ENCODE measurements around the gene DCST1.
A peak's percentile ranks its signal among the peaks of the same experiment; 100 is the strongest.

GRCh38 chr1:154992721-154993571, 40.7 kb upstream of the DCST1 start:
- peak; percentile 11 to 17 for TF ChIP-seq CTCF (conservative IDR thresholded peaks at IDR 0.05 in 1 of 2, IDR thresholded peaks at IDR 0.05 in 1 of 2; ENCODE audit: extremely low read depth in 1 of 2, insufficient read depth in 1 of 2, low read depth in 1 of 2, low read length in 2 of 2)
- TF ChIP-seq EZH2 (IDR thresholded peaks at IDR 0.05; ENCODE audit: borderline replicate concordance, low read length), result no peak

Data from mammary epithelial cell (primary cell).